GM21367 (cell line): ENCODE measurements around the gene NDUFS6.
"Not testable (repeated sequence)": the region's sequence is repeated elsewhere in the genome, so short reads cannot be mapped to it uniquely, and the experiment has no call there.

Experiments used
- ATAC-seq: cut with Tn5 transposase; IDR thresholded peaks from one replicate; pipeline ENCODE4 v1.9.1; 2021; ENCODE audit not compliant: unreplicated experiment

NDUFS6 gene

GRCh38 chr5:1814183-1815020, 13.2 kb downstream of the NDUFS6 start:
- ATAC-seq: no peak

- ATAC-seq: no peak
Measured at GRCh38 chr5:1815071-1815786, 14.0 kb downstream of the NDUFS6 start.

DNA sequence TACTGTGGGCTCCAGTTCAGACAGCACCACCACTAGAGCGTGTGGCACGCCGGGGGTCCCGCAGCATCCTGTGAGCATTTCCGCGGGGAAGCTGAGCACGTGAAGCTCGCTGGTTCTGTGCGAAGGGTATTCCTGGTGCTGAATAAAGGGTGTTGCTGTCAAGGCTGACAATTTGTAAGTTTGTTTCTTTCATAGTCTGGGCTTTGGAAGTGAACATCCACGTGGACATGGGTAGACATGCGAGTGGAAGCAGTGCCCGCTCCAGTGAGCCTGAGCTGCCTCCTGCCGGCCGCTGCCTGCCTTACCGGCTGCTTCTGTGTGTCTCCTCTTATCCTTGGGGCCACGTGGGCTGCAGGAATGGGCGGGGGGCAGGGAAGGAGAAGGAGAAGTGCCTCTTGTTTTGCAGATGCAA, 14.7 kb downstream of the NDUFS6 start:
- no peak for ATAC-seq

GRCh38 chr5:1816495-1817089, 15.4 kb downstream of the NDUFS6 start:
- not testable (repeated sequence) for ATAC-seq

DNA sequence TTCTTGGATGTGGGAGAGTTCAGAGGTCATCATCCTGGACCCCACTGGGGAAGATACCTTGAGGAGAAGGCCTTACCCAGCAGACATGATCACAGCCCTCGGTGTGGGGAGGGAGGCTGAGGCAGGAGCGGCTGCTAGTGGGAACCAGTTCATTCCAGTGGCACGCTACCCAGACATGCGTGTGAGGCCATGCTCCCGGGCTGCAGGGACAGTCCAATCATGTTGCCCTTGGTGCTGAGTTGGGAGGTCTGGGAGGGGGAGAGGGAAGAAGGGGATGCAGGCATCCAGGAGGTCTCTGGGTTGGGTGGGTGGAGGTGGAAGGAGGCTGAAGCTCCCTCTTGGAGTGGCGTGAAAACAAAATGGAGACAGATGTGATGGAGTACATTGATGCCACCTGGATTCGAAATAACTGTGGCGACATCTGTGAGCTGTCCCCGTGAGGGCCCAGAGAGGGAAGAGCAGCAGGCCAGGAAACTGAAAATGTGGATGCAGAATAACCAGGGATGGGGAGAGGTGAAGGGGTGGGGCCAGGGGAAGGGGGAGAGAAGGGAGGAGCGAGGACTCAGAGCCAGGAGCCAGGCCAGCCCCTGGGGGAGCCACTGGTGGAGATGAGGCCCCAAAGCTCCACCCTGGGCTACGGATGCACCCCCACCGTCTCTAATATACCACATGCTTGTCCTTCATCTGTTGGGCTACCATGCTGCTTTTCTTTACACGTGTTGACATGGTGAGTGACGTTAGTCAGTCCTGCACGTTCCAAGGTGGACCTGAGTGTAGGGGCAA, 16.2 kb downstream of the NDUFS6 start:
- no peak for ATAC-seq

GRCh38 chr5:1818784-1819183, 17.6 kb downstream of the NDUFS6 start:
- no peak for ATAC-seq

GRCh38 chr5:1819458-1819857, 18.3 kb downstream of the NDUFS6 start:
- no peak for ATAC-seq

DNA sequence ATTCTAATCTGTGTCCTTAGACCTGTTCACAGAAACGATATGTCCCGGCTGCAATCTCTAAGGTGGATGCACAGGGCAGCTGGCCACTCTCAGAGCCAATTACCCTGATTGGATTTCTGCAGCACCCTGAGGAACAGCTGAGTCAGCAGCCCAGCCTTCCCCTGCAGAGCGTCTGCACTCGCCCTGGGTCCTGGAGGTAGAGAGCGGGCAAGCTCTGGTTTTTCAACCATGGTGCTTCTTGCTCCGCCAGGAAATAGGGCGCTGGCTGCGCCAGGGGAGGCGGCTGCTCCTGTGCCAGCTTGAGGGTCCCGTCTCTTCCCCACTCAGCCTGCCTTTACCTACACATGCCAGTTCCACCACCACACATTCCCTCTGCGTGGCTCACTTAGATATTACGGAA, 19.2 kb downstream of the NDUFS6 start:
- ATAC-seq: no peak

- ATAC-seq: no peak
Measured at GRCh38 chr5:1820926-1821325, 19.7 kb downstream of the NDUFS6 start.

GRCh38 chr5:1821862-1822261, 20.7 kb downstream of the NDUFS6 start:
- no peak for ATAC-seq

DNA sequence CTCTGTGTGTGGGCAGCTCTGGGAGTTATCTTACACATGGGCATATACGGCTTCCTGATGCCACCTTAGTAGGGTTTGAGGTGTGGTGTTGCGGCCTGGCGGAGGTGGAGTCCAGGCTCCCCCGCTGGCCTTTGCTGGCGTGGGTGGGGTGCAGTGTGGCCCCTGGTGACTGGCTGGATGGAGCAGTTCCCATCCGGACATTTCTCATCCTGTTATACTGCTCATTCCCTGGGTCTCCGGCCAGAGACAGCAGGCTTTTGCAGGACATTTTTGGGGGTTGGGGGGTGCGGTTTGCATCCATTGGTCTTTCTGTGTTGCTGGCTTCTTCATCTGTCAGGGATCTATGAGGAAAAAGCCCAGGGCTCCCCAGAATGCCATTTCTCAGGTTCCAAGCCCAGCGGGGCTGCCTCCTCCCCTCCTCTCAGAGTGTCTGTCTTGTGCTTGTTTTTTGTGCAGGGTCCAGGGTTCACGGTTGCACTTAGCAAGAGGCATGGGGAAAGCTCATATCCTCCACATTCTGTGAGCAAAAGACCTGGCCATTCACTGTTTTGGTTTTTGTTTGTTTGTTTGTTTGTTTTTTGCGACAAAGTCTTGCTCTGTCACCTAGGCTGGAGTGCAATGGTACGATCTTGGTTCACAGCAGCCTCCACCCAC, 22.3 kb downstream of the NDUFS6 start:
- ATAC-seq: no peak

DNA sequence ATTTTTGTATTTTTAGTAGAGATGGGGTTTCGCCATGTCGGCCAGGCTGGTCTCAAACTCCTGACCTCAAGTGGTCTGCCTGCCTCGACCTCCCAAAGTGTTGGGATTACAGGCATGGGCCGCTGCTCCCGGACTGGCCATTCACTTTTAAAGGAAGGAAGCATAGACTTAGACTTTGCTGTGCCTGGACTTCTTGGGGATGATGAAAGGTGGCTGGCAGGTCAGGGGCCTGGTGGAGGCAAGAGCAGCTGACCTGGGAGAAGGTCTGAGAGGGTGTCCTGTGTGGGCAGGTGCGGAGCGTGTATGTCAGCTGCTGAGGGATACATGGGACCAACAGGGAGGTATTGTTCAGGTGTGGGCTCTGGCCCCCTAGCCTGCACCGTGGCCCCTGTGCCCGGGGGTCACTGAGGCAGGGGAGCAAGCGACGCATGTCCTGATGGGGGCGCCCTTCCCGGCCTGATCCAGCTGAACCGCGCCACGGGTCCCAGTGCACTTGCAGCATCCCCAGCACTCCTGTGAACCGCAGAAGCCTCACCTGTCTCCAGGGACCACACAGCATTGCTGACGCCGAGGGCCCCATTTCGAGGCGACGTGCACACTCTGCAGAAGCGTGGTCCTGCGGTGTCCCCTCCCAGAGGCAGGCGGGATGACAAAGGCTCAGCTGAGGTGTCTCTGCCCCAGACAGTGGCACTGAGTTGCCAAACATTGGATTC, 23.1 kb downstream of the NDUFS6 start:
- ATAC-seq: no peak

DNA sequence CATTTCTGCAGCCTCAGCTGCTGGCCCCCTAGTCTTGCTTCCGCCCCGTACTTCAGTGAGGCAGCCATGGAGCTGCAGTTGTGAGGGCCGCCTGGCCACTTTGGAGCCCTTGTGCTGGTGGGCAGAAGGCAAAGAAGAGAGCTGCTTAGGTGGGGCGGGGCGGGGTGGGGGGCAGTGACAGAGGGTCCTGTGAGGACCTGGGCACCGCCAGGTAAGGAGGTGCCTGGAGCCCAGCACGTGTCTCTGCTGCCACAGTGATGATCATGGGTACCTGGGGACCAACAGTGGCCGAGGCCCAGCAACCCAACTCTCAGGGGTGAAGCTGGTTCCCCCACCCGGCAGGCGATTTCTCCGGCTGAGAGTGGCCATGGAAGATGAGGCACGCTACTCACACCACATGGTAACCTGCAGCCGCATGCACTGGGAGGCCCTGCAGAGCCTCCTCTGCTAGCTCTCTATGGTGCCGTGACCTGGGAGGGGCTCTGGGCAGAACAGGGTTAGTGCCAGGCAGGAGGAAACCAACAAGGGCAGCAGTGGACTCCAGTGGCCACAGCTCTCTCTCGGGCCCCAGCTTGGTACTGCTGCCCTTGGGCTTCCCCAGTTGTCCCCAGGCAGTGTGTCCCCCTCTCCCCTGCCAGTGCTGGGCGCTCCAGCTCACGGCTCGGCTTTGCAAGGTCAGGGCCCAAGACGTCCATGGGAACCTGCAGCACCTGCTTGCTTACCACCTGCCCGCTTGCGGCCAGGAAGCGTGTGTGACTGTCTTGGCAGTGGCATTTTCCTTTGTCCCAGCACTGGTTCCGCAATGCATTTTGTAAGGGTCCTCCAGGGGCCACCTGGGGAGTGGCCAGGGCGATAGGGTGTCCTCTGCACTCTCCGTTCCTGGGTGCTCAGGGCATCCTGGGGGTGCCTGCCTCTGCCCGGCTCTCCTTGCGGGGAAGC, 24.0 kb downstream of the NDUFS6 start:
- no peak for ATAC-seq

- no peak for ATAC-seq
Measured at GRCh38 chr5:1826235-1826980, 25.2 kb downstream of the NDUFS6 start.

GRCh38 chr5:1827025-1827885, 26.0 kb downstream of the NDUFS6 start:
- no peak for ATAC-seq

DNA sequence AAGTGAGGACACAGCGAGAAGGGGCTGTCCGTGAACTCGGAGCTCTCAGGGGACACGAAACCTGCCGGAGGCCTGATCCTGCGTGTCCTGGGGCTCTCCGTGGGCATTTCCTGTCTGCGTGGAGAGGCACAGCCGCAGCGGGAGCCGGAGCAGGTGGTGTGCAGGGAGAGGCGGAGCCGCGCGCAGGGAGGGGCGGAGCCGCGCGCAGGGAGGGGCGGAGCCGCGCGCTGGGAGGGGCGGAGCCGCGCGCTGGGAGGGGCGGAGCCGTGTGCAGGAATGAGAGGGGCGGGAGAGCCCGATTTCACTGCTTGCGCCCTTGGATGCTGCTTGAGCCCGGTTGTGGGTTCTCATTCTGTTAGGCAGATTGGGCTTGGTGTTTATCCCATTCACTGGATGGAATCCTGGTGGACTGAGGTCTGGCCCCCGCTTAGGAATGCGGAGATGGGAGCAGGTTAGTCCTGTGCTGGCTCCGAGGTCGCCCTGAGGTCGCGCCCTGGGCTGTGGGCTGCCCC, 26.7 kb downstream of the NDUFS6 start:
- no peak for ATAC-seq

- no peak for ATAC-seq
Measured at GRCh38 chr5:1830571-1831228, 29.5 kb downstream of the NDUFS6 start.
